ENCODE results near the gene HMGB4.

- TF ChIP-seq, protein P1, sequence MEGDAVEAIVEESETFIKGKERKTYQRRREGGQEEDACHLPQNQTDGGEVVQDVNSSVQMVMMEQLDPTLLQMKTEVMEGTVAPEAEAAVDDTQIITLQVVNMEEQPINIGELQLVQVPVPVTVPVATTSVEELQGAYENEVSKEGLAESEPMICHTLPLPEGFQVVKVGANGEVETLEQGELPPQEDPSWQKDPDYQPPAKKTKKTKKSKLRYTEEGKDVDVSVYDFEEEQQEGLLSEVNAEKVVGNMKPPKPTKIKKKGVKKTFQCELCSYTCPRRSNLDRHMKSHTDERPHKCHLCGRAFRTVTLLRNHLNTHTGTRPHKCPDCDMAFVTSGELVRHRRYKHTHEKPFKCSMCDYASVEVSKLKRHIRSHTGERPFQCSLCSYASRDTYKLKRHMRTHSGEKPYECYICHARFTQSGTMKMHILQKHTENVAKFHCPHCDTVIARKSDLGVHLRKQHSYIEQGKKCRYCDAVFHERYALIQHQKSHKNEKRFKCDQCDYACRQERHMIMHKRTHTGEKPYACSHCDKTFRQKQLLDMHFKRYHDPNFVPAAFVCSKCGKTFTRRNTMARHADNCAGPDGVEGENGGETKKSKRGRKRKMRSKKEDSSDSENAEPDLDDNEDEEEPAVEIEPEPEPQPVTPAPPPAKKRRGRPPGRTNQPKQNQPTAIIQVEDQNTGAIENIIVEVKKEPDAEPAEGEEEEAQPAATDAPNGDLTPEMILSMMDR (optimal IDR thresholded peaks at IDR 0.05 in 1 of 3, IDR thresholded peaks at IDR 0.05 in 1 of 3, conservative IDR thresholded peaks at IDR 0.05 in 1 of 3; ENCODE audit: extremely low read depth in 1 of 3, insufficient read depth in 2 of 3, low read length in 3 of 3), result no peak
- TF ChIP-seq EZH2 (IDR thresholded peaks at IDR 0.05; ENCODE audit: low read length), result no peak
These were observed 39.6 kb upstream of the HMGB4 start for GRCh38 chr1:33824321-33824720.

Data from keratinocyte (primary cell).